Gastroesophageal sphincter (tissue), 4 donors: ENCODE results near the gene SMTN. TPM values are rescaled to one million over a fixed set of nuclear protein-coding genes. Genes with fewer than 3 reads are reported as not detected.

Source experiments
- ATAC-seq: fragments of 150-250 bp; one replicate; pipeline ENCODE4 v1.9.1; 2016; ENCODE audit warnings: mild to moderate bottlenecking, moderate library complexity
- H3K27ac ChIP-seq, 4 donors: fragments of 200-600 bp; sonication (generic) in 3 of 4; 1 replicate in 3 of 4; 2 replicates in 1 of 4; pipeline ENCODE4 v1.5.1; 2016 to 2019
- H3K27me3 ChIP-seq: fragments of 200-600 bp; sonication (generic); one replicate; pipeline ENCODE4 v1.5.1; 2019
- H3K36me3 ChIP-seq, 2 donors: fragments of 200-600 bp; sonication (generic); one replicate each; pipeline ENCODE4 v1.5.1; 2019; ENCODE audit warnings: control low read depth in 1 of 2
- H3K4me1 ChIP-seq, 3 donors: fragments of 200-600 bp; sonication (generic); 1 replicate in 2 of 3; 2 replicates in 1 of 3; pipeline ENCODE4 v1.5.1; 2016 to 2019; ENCODE audit warnings: control low read depth in 2 of 3
- H3K4me3 ChIP-seq, 2 donors: fragments of 200-600 bp; sonication (generic); one replicate each; pipeline ENCODE4 v1.5.1; 2019; ENCODE audit warnings: mild to moderate bottlenecking in 1 of 2, moderate library complexity in 1 of 2
- H3K9me3 ChIP-seq, 3 donors: fragments of 200-600 bp; sonication (generic); one replicate each; pipeline ENCODE4 v1.5.1; 2017 to 2019; ENCODE audit warnings: control low read depth in 2 of 3
- EP300 ChIP-seq: sonication (generic); formaldehyde crosslinking; IDR thresholded peaks from one replicate; pipeline ENCODE4 v1.6.1; 2017; ENCODE audit warnings: antibody characterized with exemption, mild to moderate bottlenecking
- POLR2A ChIP-seq, 2 donors: fragments of 450-650 bp; IDR thresholded peaks; one replicate each; pipeline ENCODE4 v1.6.1; 2017; ENCODE audit warnings: antibody characterized with exemption in 2 of 2, mild to moderate bottlenecking in 2 of 2, moderate library complexity in 1 of 2
- POLR2AphosphoS5 ChIP-seq: sonication (generic); formaldehyde crosslinking; IDR thresholded peaks from one replicate; pipeline ENCODE4 v1.6.1; 2017; ENCODE audit warnings: antibody characterized with exemption
- WGBS, 2 donors: methylation state at CpG; one replicate each; pipeline ENCODE4 v1.1.5; 2018; ENCODE audit warnings: low coverage in 1 of 2; 5-methylcytosine and 5-hydroxymethylcytosine counted together
- total RNA-seq, 4 donors: library from RNA; depleted of rRNA; stranded (reverse); fragments of >200 nt; gene quantifications; one replicate each; pipeline ENCODE4 v1.1.0, GENCODE V29; 2016
- TF ChIP-seq, protein P1 (sequence below), 4 experiments: fragments of 200-600 bp in 2 of 4; fragments of 450-650 bp in 2 of 4; sonication (generic) in 1 of 4; IDR thresholded peaks; one replicate each; pipeline ENCODE4 v1.5.1; 2017 to 2019; ENCODE audit warnings: antibody characterized with exemption in 4 of 4, mild to moderate bottlenecking in 2 of 4, moderate library complexity in 2 of 4

Gene SMTN
- total RNA-seq, result 1,000 to 10,000 TPM in 2 of 4 donors, 100 to 1,000 TPM in 2; 900 to 1,687 (median 1,274) TPM

GRCh38 chr22:31080848-31081649 is at the start of gene SMTN:
Gene SMTN (plus strand): TSS chr22:31081318. CDS start chr22:31083259, 1,941 bp downstream.
- TF ChIP-seq POLR2A (IDR thresholded peaks at IDR 0.05) (peak; percentile 99), POLR2AphosphoS5 (peak; percentile 100), EP300 (no peak)
- TF ChIP-seq, protein P1, sequence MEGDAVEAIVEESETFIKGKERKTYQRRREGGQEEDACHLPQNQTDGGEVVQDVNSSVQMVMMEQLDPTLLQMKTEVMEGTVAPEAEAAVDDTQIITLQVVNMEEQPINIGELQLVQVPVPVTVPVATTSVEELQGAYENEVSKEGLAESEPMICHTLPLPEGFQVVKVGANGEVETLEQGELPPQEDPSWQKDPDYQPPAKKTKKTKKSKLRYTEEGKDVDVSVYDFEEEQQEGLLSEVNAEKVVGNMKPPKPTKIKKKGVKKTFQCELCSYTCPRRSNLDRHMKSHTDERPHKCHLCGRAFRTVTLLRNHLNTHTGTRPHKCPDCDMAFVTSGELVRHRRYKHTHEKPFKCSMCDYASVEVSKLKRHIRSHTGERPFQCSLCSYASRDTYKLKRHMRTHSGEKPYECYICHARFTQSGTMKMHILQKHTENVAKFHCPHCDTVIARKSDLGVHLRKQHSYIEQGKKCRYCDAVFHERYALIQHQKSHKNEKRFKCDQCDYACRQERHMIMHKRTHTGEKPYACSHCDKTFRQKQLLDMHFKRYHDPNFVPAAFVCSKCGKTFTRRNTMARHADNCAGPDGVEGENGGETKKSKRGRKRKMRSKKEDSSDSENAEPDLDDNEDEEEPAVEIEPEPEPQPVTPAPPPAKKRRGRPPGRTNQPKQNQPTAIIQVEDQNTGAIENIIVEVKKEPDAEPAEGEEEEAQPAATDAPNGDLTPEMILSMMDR (IDR thresholded peaks at IDR 0.05), result peak in 1 of 4 experiments; percentile 18

GRCh38 chr22:31036671-31037550 is 44.2 kb upstream of the SMTN start:
- H3K4me3 ChIP-seq, result peak overlapping the region in 1 of 2 donors; percentile 29
- peak overlapping the region; percentile 85 to 90 (median 89) for H3K27ac ChIP-seq
- H3K4me1 ChIP-seq, result peaks cover 9 to 57% (median 16%) of the 10 kb centered on the region in 3 donors
- TF ChIP-seq EP300 (no peak), POLR2AphosphoS5 (peak; percentile 68), POLR2A (IDR thresholded peaks at IDR 0.05) (no peak)
- TF ChIP-seq, protein P1 (IDR thresholded peaks at IDR 0.05), result peak in 1 of 4 experiments; percentile 27
- peak; percentile 73 for ATAC-seq
- H3K9me3 ChIP-seq, result peaks cover 0 to 4% (median 0%) of the 10 kb centered on the region in 3 donors
- H3K36me3 ChIP-seq, result no peaks in the 10 kb centered on the region
- WGBS, 2 donors, result 20 to 26% methylated on average over 11 to 14 of the region's 20 CpGs
- H3K27me3 ChIP-seq, result no peaks in the 10 kb centered on the region

More at GRCh38 chr22:31080848-31081649, at the start of gene SMTN:
- no peaks in the 10 kb centered on the region for H3K27me3 ChIP-seq
- ATAC-seq, result peak; percentile 87
- H3K4me3 ChIP-seq, result peak within 1 kb of the TSS; percentile 76 to 89
- H3K9me3 ChIP-seq, result no peaks in the 10 kb centered on the region
- H3K27ac ChIP-seq, result peak within 1 kb of the TSS; percentile 89 to 100 (median 98)
- H3K36me3 ChIP-seq, result no peaks in the 10 kb centered on the region
- WGBS, 2 donors, result no CpG with 5 or more reads among the region's 63 CpGs
- peaks cover 0 to 59% (median 33%) of the 10 kb centered on the region in 3 donors for H3K4me1 ChIP-seq

- H3K27me3 ChIP-seq, result no peaks in the 10 kb centered on the region
- H3K4me1 ChIP-seq, result peaks cover 9 to 58% (median 16%) of the 10 kb centered on the region in 3 donors
- H3K9me3 ChIP-seq, result peaks cover 0 to 4% (median 0%) of the 10 kb centered on the region in 3 donors
- peak overlapping the region; percentile 85 to 90 (median 89) for H3K27ac ChIP-seq
- H3K36me3 ChIP-seq, result no peaks in the 10 kb centered on the region
- 11 to 31% methylated on average over 1 of the region's 1 CpG for WGBS, 2 donors
- no peak overlapping the region for H3K4me3 ChIP-seq
- ATAC-seq, result no peak
- TF ChIP-seq POLR2A (IDR thresholded peaks at IDR 0.05) (no peak), POLR2AphosphoS5 (no peak), EP300 (no peak)
- TF ChIP-seq, protein P1 (IDR thresholded peaks at IDR 0.05), result no peak
Measured at GRCh38 chr22:31038686-31039085, 42.4 kb upstream of the SMTN start.

- Histone ChIP-seq H3K9me3 (peaks cover 0 to 4% (median 0%) of the 10 kb centered on the region in 3 donors), H3K4me1 (peaks cover 9 to 65% (median 21%) of the 10 kb centered on the region in 3 donors)
Measured at GRCh38 chr22:31039393-31039792, 41.7 kb upstream of the SMTN start.

More at GRCh38 chr22:31039393-31039792, 41.7 kb upstream of the SMTN start:
- Histone ChIP-seq H3K36me3 (no peaks in the 10 kb centered on the region), H3K4me3 (no peak overlapping the region), H3K27ac (peak overlapping the region; percentile 85 to 90 (median 89)), H3K27me3 (no peaks in the 10 kb centered on the region)
- peak; percentile 76 for TF ChIP-seq POLR2AphosphoS5
- TF ChIP-seq, protein P1 (IDR thresholded peaks at IDR 0.05), result no peak
- ATAC-seq, result peak; percentile 56
- WGBS, 2 donors, result 11 to 18% methylated on average over 5 to 9 of the region's 9 CpGs
